GM12873 (cell line): ENCODE data around the gene PEAK1.

Experiments used
- CTCF ChIP-seq: IDR thresholded peaks from 2 replicates; pipeline ENCODE4 v1.5.1; 2012; ENCODE audit warnings: low read depth, mild to moderate bottlenecking, moderate library complexity, low read length, control low read depth; ENCODE audit not compliant: insufficient read depth; ENCODE audit errors: missing control alignments

Gene PEAK1

GRCh38 chr15:77121599-77121998, 298.3 kb downstream of the PEAK1 start:
- TF ChIP-seq CTCF = no peak

GRCh38 chr15:77120576-77120975, 299.3 kb downstream of the PEAK1 start:
- no peak for TF ChIP-seq CTCF

- no peak for TF ChIP-seq CTCF
Observed at GRCh38 chr15:77119446-77119845, 300.5 kb downstream of the PEAK1 start.

- peak; percentile 75 for TF ChIP-seq CTCF
Observed at GRCh38 chr15:77118882-77119321, 301.0 kb downstream of the PEAK1 start.

GRCh38 chr15:77115179-77115578, 304.7 kb downstream of the PEAK1 start:
- no peak for TF ChIP-seq CTCF

- no peak for TF ChIP-seq CTCF
Observed at GRCh38 chr15:77112838-77113504, 306.9 kb downstream of the PEAK1 start.

- no peak for TF ChIP-seq CTCF
Observed at GRCh38 chr15:77111789-77112188, 308.1 kb downstream of the PEAK1 start.
